H1 (cell line): Measurements from ENCODE around the gene AOAH. TPM values are rescaled to one million over a fixed set of nuclear protein-coding genes. Genes with fewer than 3 reads are reported as not detected.

Source experiments
- SIX5 ChIP-seq: IDR thresholded peaks from 2 replicates; pipeline ENCODE4 v1.6.1; 2011; ENCODE audit warnings: mild to moderate bottlenecking, low read depth, low read length
- USF2 ChIP-seq: IDR thresholded peaks from 2 replicates; pipeline ENCODE4 v1.6.1; 2011; ENCODE audit warnings: low read length, improper control_type of control experiment
- polyA plus RNA-seq, 7 experiments: library from polyadenylated mRNA; depleted of rRNA in 3 of 7; stranded (reverse) in 5 of 7; unstranded in 2 of 7; fragments of >200 nt in 5 of 7; fragments of 200-250 nt in 2 of 7; gene quantifications; 1 replicate in 5 of 7; 2 replicates in 1 of 7; 4 replicates in 1 of 7; pipeline versions ENCODE4 v1.2.1 to v1.2.3, GENCODE V29; 2011 to 2013; ENCODE audit warnings: missing spikeins in 2 of 7, mixed read lengths in 2 of 7
- total RNA-seq: library from RNA; stranded (reverse); fragmentation: NEBNext Ultra II Directional; extraction: Animal tissue kit (Norgen Biotek cat#: 25700); gene quantifications from 2 replicates; pipeline ENCODE4 v1.2.1, GENCODE V29; 2021

Gene AOAH
- total and polyA plus RNA-seq, 2 of the 8 experiments (the other 6 are each of a cell fraction or from before 2014, with no cell fraction given): 0.08 TPM; not detected in 1

GRCh38 chr7:36564489-36564888, 159.8 kb downstream of the AOAH start (continued):
- TF ChIP-seq USF2: no peak
- TF ChIP-seq SIX5: no peak
